ENCODE results near the gene FBXO31. TPM values are rescaled to one million over a fixed set of nuclear protein-coding genes. Genes with fewer than 3 reads are reported as not detected.
"Not testable (repeated sequence)": the region's sequence is repeated elsewhere in the genome, so short reads cannot be mapped to it uniquely, and the experiment has no call there.

The FBXO31 gene
- total and polyA plus RNA-seq, 2 of the 8 experiments (the other 6 are each of a cell fraction or from before 2014, with no cell fraction given) = 8.3 to 21.6 TPM

DNA sequence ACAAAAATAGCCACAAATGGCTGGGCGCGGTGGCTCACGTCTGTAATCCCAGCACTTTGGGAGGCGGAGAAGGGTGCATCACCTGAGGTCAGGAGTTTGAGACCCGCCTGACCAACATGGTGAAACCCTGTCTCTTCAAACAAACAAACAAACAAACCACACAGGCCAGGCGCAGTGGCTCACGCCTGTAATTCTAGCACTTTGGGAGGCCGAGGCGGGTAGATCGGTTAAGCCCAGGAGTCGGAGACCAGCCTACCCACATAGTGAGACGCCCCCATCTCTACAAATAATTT, 1.2 kb upstream of the FBXO31 start:
- H3K4me3 ChIP-seq (ENCODE audit: extremely low read depth in 1 of 4, insufficient read depth in 2 of 4, low read depth in 3 of 4, low read length in 4 of 4) = peak overlapping the region; percentile 74 to 87 (median 76); a peak in 7 of 8 replicates
- not testable (repeated sequence) for H3K18ac ChIP-seq (ENCODE audit: extremely low read depth, low read length); H2BK20ac ChIP-seq (ENCODE audit: low read length); H3K56ac ChIP-seq (replicated peaks; ENCODE audit: insufficient read length, low read depth, low read length); H2AFZ ChIP-seq (ENCODE audit: low read length); H3K36me3 ChIP-seq (ENCODE audit: control insufficient read depth in 2 of 4, insufficient read depth in 4 of 4, low read length in 3 of 4); H2AK5ac ChIP-seq (ENCODE audit: low read depth, low read length); FAIRE-seq; H3K4ac ChIP-seq (replicated peaks; ENCODE audit: insufficient read length, low read depth, low read length); H2BK120ac ChIP-seq (replicated peaks; ENCODE audit: low read depth, low read length); H3K23me2 ChIP-seq (ENCODE audit: low read depth, low read length); H4K91ac ChIP-seq (replicated peaks; ENCODE audit: insufficient read length, low read length); DNase-seq (ENCODE audit: low read depth in 1 of 2, low spot score in 2 of 2); H3K27ac ChIP-seq (ENCODE audit: low read depth, low read length); H2BK15ac ChIP-seq (ENCODE audit: low read length); H3K27me3 ChIP-seq (replicated peaks in 1 of 4; ENCODE audit: control insufficient read depth in 3 of 4, extremely low read depth in 1 of 4, insufficient read depth in 3 of 4, low read length in 3 of 4); H3K79me1 ChIP-seq (ENCODE audit: low read depth, low read length); H4K5ac ChIP-seq (ENCODE audit: insufficient read length, low read depth, low read length); H2BK12ac ChIP-seq (ENCODE audit: low read depth, low read length); H3K9me3 ChIP-seq (ENCODE audit: insufficient read depth in 2 of 2, low read depth in 1 of 2, low read length in 1 of 2); H3K14ac ChIP-seq (ENCODE audit: insufficient read length); H3K4me1 ChIP-seq (replicated peaks in 1 of 4; ENCODE audit: control insufficient read depth in 3 of 4, insufficient read depth in 4 of 4, low read length in 3 of 4); H3K23ac ChIP-seq (ENCODE audit: insufficient read length)
- ChIA-PET POLR2A (ENCODE audit: partially characterized antibody) (interaction anchor here (0.8 to 3.0 kb wide), 6 partner anchors 9 to 77 kb away, joined by 3 to 31 read pairs (median 4); partner anchors contain the start of genes C16orf95 and MAP1LC3B), CTCF (ENCODE audit: partially characterized antibody) (interaction anchor here (0.6 kb wide), 1 partner anchor 64 kb away, joined by 4 read pairs; no protein-coding TSS in a partner anchor)
- peaks cover 0 to 22% of the 10 kb centered on the region in 2 experiments; a peak in 3 of 4 replicates for H3K79me2 ChIP-seq (ENCODE audit: control insufficient read depth in 1 of 2, insufficient read depth in 2 of 2, low read length in 2 of 2)
- H4K20me1 ChIP-seq (replicated peaks in 1 of 2; ENCODE audit: control insufficient read depth in 1 of 2, insufficient read depth in 2 of 2, low read length in 2 of 2) = peaks cover 4 to 15% of the 10 kb centered on the region in 2 experiments
- peak overlapping the region in 1 of 4 experiments; percentile 71; a peak in 1 of 7 replicates for H3K9ac ChIP-seq (replicated peaks in 1 of 4; ENCODE audit: extremely low read depth in 1 of 4, low read depth in 3 of 4, low read length in 3 of 4)
- H4K8ac ChIP-seq (ENCODE audit: extremely low read depth, insufficient read depth, low read length) = peak overlapping the region; percentile 91; the same call in 1 of the 2 replicates
- 66% methylated on average over 12 of the region's 12 CpGs; no CpG with 5 or more reads in 1 of the 2 experiments for WGBS, 2 experiments (ENCODE audit: extremely low coverage in 1 of 2, insufficient coverage in 1 of 2, insufficient read length in 1 of 2, insufficient replicate concordance in 2 of 2, low coverage in 1 of 2, low lambda C conversion rate in 2 of 2, missing lambda C conversion rate in 1 of 2)
- peak overlapping the region; percentile 18 to 63 for H3K4me2 ChIP-seq (ENCODE audit: insufficient read depth in 1 of 2, low read depth in 2 of 2, low read length in 2 of 2)
- 0 out of 2 replicates have a peak overlapping the region, but pooled peaks have one; percentile 27 for H2BK5ac ChIP-seq (ENCODE audit: low read depth, low read length)

Data from H1 (cell line).